Measurements from ENCODE around the gene PFN3.

PFN3 gene, protein sequence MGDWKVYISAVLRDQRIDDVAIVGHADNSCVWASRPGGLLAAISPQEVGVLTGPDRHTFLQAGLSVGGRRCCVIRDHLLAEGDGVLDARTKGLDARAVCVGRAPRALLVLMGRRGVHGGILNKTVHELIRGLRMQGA
- total RNA-seq = 0 reads per million in 2 donors

DNA sequence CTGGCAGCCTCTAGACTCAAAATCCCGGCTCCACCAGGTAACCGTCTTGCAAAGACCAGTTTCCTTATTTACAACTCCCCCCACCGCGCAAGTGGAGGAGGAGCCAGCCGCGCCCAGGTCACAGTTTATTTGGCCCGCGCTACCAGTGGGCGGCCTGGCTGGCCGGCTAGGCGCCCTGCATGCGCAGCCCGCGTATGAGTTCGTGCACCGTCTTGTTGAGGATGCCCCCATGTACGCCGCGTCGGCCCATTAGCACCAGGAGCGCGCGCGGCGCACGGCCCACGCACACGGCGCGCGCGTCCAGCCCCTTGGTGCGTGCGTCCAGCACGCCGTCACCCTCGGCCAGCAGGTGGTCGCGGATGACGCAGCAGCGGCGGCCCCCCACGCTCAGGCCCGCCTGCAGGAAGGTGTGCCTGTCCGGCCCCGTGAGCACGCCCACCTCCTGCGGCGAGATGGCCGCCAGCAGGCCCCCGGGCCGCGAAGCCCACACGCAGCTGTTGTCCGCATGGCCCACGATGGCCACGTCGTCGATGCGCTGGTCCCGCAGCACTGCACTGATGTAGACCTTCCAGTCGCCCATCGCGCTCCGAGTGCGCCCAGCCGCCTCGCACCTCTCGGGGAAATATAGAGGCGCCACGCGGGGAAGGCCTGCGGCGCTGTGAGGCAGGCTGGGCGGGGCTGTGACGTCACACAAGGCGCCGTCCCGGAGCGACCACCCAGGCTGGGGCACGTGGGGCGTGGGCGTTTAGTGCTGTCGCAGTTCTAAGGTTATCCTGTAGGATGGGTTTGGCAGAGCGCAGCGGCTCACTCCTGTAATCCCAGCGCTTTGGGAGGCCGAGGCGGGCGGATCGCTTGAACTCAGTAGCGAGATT lies at the start of gene PFN3:
Gene PFN3, minus strand, starts transcription at position 665 of the 872 bp plus-strand sequence. Its CDS starts 85 bp downstream, at position 580.
- no peak for DNase-seq

DNA sequence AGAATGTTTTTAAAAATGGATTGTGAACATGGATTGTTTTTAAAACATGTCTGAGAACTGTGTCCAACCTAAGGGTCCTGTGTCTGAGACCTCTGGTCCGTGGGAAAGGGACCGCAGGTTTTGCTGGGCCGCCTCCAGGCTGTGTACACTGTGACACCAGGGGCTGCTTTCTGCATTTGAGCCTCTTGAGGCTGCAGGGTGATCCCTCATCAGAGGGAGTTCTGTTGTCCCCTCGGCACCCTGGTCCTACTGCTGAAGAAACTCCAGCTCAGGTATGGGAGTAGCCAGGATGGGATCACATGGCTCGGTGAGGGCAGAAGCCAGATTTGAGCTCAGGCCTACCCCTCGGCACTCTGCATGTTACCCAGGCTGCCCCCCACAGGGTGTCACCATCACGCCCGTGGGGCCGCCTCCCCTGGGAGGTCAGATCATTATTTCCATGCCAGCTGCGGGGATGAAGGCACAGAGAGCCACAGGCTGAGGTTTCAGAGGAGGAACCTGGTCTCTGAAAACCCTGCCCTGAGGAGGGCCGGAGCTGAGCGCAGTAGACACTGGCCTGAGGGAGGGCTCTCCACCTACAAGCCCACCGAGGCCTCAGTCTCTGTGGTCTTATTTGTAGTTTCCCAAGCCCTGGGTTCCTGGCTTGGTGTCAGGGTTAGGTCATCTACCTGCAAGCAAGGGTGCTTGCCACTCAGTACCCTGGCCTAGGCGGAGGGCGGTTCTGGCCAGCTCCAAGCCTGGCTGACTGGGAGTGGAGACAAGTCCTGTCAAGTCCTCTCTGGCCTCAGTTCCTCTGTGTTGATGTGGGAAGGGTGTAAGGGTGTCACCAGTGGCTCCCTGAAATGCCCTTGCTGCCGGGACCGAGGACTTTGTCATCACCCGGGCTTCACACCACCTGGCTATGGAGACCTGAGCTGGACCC lies 48.9 kb upstream of the PFN3 start:
- DNase-seq = no peak

DNA sequence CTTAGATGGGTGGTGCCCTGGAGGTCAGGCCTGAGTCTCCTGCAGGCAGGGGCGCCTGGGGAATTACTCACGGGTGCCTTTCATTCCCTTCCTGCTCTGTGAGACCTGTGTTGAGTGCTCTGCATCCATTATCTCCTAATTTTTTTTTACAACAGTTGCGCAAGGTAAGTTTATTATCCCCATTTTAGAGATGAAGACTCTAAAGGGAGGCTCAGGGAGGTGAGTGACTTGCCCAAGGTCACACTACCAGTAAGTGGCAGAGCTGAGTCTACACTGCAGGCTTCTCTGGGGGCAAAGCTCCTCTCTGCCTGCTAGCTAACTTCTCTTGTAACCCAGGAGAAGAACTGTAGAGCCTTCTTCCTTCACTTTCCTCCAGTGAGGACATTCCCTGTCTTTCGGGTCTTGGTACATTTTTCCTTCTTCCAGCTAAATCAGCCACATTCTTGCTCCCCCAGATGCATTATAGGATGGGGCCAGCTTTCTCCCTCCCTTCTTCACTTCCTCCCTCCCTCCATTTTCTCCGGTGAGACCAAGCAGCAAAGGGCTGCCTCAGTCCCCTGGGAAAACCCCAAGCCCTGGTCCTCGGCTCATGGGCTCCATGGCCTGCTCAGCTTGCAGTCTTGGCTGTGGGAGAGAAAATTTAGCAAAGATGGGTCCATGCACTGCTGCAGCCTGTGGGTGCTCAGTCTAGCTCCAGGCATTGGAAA lies 47.9 kb upstream of the PFN3 start:
- no peak for DNase-seq

GRCh38 chr5:177447611-177448243 lies 47.3 kb upstream of the PFN3 start:
- DNase-seq = no peak

GRCh38 chr5:177447066-177447610 lies 46.7 kb upstream of the PFN3 start:
- peak; percentile 66 for DNase-seq

DNA sequence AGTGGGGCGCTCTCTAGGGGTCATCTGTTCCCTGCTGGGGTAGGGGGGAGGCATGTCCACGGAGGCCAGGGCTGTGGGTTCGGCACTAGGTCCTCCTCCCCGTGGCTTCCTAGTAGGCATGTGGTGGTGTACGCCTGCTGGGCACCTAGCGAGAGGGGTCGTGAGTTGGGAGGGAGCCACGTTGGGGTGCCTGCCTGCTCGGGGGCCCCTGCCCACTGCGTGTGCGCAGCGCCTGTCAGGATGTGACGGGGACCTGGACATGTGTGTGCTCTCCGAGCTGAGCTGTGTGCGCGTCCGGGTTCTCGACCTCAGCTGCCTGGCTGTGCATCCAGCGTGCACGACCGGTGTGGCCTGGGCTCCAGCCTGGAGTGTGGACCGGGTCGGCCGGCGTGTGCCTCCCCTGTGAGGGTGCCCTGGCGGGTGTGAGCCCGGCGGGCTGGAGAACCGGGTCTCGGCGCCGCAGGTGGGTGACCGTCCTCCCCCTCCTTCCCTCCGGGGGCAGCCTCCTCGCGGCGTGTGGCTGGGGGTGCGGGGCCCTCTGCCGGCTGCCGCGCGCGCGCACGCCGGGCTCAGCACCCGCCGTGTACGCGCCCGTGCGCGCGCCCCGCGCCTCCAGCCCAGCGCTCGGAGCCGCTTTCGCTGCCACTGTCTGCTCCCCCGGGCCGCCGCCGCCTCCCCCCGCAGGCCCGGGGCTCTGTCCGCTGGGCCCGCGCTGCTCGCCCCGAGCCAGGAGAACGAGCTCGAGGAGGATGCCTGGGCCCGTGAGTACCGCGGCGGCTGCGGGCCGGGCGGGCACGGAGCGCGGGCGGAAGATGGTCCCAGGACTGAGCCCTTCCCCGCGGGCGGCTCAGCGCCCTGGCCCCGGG lies 46.0 kb upstream of the PFN3 start, which contains the start of gene PRR7:
Gene PRR7, plus strand, starts transcription at position 615 of the 866 bp plus-strand sequence. CDS start 8,254 bp downstream, outside the sequence.
- peak; percentile 63 for DNase-seq

- no peak for DNase-seq
Observed at GRCh38 chr5:177445917-177446199, 45.4 kb upstream of the PFN3 start.

DNA sequence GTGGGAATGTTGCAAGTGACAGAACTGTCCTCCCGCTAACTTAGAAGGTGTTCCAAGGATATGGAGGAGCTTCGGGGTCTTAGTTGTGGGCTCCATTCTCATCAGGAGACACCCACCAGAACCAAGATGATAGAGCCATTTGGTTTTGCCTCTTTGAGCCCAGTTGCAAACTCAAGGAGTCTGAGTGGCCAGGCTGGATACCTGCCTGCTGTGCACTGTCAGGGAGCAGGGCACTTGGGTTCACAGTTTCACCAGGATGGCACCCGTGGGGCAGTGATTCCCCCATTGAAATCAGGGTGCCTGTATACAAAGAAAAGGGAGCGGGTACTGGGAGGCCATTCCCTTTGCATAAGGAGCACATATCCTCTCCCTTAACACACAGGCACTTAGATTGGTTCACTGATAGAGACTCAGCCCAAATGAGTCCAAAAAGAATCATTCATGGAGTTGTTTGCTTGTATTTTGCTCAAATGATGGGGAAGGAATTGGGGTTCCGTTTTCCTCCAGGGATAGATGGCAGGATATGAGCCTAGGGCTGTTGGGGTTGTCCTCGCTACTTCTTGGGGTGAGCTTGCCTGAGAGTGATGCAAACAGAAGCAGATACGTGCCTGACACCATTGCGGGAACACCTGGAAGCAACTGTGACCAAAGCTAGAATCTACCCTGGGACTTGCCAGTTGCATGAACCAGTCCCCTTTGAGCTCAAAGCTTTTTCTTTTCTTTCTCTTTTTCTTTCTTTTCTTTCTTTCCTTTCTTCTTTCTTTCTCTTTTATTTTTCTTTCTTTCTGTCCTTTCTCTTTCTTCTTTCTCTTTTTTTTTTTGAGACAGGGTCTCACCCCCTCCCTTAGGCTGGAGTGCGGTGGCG lies 44.8 kb upstream of the PFN3 start:
- no peak for DNase-seq

- no peak for DNase-seq
Observed at GRCh38 chr5:177444106-177445051, 43.9 kb upstream of the PFN3 start.

GRCh38 chr5:177443144-177443983 lies 42.9 kb upstream of the PFN3 start:
- no peak for DNase-seq

DNA sequence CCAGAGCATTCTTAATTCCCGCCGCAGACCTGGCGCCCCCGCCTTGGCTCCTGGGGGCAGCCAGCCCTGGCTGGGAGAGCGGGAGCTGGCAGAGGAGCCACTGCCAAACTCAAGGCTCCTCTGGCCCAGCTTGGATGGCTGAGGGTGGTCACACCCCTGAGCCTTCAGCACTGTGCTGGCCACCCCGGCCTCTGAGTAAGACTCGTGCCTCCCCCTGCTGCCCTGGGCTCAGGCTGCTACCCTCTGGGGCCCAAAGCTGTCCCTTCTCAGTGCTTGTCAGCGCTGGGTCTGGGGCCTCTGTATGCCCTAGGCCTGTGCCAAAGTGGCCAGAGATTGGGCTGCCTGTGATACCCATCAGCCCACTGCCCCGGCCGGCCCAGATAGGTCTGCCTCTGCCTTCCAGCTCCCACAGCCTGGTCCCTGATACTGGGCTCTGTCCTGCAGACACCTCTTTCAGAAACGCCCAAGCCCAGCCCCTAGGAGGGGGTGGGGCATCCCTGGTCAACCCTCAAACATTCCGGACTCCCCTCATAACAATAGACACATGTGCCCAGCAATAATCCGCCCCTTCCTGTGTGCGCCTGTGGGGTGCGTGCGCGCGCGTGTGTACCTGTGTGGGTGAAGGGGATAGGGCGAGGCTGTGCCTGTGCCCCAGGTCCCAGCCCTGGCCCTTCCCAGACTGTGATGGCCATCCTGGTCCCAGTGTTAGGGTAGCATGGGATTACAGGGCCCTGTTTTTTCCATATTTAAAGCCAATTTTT lies 41.8 kb upstream of the PFN3 start:
- DNase-seq = no peak

DNA sequence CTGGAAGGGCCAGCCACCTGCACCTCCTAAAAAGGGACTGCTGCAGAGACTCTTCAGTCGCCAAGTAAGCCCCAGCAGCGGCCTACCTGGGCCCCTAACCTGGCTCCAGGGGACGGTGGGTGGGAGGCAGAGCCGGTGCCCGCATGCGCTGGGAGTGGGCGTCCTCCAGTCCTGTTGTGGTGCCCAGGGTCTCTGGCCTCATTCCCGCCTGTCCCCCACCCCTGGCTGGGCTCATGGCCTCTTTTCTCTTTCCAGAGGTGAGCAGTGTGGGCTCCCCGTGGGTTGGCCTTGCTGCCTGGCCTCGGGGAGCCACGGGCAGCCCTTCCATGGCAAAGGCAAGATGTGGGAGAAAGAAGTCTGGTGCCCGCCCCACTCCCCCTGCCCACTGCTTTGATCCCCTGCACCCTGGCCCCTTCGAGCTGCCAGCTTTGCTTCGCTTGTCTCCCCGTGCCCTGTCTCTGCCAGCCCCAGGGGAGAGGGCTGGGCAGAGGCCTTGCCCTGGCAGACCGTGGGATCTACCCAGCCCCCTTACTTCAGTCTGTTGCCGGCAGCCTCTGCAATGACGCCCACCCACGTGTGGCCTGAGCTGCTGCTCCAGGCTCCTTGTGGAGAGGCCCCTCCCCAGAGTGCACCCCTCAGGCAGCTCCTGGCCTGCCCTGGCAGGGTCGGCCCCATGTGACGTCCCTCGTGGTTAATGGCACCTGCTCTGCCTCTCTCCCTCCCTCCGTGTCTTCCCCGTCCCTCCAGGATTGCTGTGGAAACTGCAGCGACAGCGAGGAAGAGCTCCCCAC lies 40.7 kb upstream of the PFN3 start:
- DNase-seq = no peak

DNA sequence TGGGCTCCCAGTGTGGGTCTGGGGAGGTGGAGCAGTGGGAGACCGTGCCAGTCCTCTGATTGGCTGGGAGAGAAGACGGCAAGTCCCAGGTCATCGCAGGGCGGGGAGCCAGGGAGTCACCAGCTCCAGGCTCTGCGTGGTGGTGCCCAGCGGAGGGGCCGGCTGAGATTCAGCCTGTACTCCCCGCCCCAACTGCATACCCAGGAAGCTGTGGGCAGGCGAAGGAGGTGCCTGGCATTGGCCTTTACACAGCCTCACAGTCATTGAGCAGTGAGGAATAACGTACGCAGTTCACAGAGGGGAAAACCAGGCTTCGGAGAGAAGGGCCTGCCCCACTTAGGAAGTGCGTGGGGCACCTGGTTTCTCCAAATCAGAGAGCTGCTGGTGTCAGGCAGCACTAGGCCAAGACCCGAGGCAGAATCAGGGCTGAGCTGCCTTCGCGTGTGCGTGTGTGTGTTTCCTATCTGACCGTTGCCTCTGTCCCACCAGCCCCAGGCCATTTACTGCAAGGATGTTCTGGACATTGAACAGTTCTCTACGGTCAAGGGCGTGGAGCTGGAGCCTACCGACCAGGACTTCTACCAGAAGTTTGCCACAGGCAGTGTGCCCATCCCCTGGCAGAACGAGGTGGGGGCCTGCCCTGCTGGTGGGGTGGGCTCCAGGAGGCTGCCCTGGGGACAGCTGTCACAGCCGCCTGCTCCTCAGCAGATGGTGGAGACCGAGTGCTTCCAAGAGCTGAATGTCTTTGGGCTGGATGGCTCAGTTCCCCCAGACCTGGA lies 39.9 kb upstream of the PFN3 start:
- no peak for DNase-seq

DNA sequence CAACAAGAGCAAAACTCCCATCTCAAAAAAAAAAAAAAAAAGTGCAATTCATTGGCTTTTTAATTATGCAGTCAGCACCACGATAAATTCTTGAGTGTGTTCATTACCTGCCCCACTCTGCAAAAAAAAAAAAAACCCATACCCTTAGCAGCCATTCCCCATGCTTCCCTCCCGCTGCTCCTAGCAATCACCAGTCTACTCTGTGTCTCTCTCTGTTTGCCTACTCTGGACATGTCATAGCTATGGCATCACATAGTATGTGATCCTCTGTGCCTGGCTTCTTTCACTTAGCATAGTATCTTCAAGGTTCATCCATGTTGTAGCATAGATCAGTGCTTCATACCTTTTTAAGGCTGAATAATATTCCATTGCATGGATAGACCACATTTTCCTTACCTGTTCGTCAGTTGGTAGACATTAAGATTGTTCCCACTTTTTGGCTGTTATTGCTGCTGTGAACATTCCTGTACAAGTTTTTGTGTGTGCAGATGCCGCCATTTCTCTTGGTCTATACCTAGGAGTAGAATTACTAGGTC lies 39.1 kb upstream of the PFN3 start:
- DNase-seq = no peak

GRCh38 chr5:177438468-177438867 lies 38.0 kb upstream of the PFN3 start:
- no peak for DNase-seq
